K562 (cell line): Measurements from ENCODE around the gene KLK5. TPM values are rescaled to one million over a fixed set of nuclear protein-coding genes. Genes with fewer than 3 reads are reported as not detected.
A peak's percentile ranks its signal among the peaks of the same experiment; 100 is the strongest.

Experiments used
- ADNP ChIP-seq: fragments of 200-800 bp; sonication (Bioruptor generic); IDR thresholded peaks from 2 replicates; pipeline ENCODE4 v1.6.1; 2016; ENCODE audit warnings: missing genetic modification characterization, missing compliant biosample characterization
- CAMTA2 ChIP-seq: fragments of 250-450 bp; sonication (Bioruptor Pico); conservative IDR thresholded peaks from 2 replicates; pipeline ENCODE4 v1.5.1; 2022
- GATAD2A ChIP-seq: fragments of 450-650 bp; IDR thresholded peaks from 2 replicates; pipeline ENCODE4 v1.6.1; 2017
- HDAC2 ChIP-seq: fragments of 450-650 bp; IDR thresholded peaks from 2 replicates; pipeline ENCODE4 v1.6.1; 2016; ENCODE audit warnings: mild to moderate bottlenecking
- HEY1 ChIP-seq: fragments of 250-450 bp; sonication (Bioruptor Pico); IDR thresholded peaks from 2 replicates; pipeline ENCODE4 v1.5.0; 2020; ENCODE audit warnings: mild to moderate bottlenecking, moderate library complexity, borderline replicate concordance
- KDM1A ChIP-seq, 2 experiments: fragments of 450-650 bp; IDR thresholded peaks; 2 replicates each; pipeline ENCODE4 v1.6.1; 2016; ENCODE audit warnings: mild to moderate bottlenecking in 2 of 2
- NEUROD1 ChIP-seq: fragments of 150-350 bp; IDR thresholded peaks from 2 replicates; pipeline ENCODE4 v1.6.1; 2014; ENCODE audit warnings: borderline replicate concordance, low read length, low read depth; ENCODE audit not compliant: partially characterized antibody
- NR4A1 ChIP-seq, 2 experiments: fragments of 250-450 bp in 1 of 2; fragments of 450-650 bp in 1 of 2; sonication (Bioruptor Pico) in 1 of 2; IDR thresholded peaks; 2 replicates each; pipeline versions ENCODE4 v1.4.0 to v1.6.1; 2016 to 2020; ENCODE audit warnings: mild to moderate bottlenecking in 2 of 2, missing compliant biosample characterization in 1 of 2, missing genetic modification characterization in 1 of 2, moderate library complexity in 1 of 2
- PCBP2 ChIP-seq: fragments of 200-400 bp; formaldehyde crosslinking; IDR thresholded peaks from 2 replicates; pipeline ENCODE4 v1.6.1; 2018; ENCODE audit warnings: low read length, low read depth, mild to moderate bottlenecking, moderate library complexity; ENCODE audit not compliant: poor library complexity, severe bottlenecking
- RAD21 ChIP-seq, 2 experiments: fragments of 250-450 bp in 1 of 2; fragments of 450-650 bp in 1 of 2; sonication (Bioruptor Pico) in 1 of 2; formaldehyde crosslinking in 1 of 2; IDR thresholded peaks in 1 of 2; conservative IDR thresholded peaks in 1 of 2; 2 replicates each; pipeline versions ENCODE4 v1.4.0 to v1.8.0; 2020 to 2022; ENCODE audit warnings: mild to moderate bottlenecking in 2 of 2, moderate library complexity in 1 of 2
- RAD51 ChIP-seq: fragments of 450-650 bp; IDR thresholded peaks from 2 replicates; pipeline ENCODE4 v1.7.1; 2016; ENCODE audit warnings: low read depth, mild to moderate bottlenecking, borderline replicate concordance
- TAF9B ChIP-seq: fragments of 450-650 bp; IDR thresholded peaks from 2 replicates; pipeline ENCODE4 v1.6.1; 2018; ENCODE audit warnings: mild to moderate bottlenecking; ENCODE audit not compliant: partially characterized antibody
- ZBTB33 ChIP-seq: sonication (generic); formaldehyde crosslinking; IDR thresholded peaks from 2 replicates; pipeline ENCODE4 v1.8.1; 2023; ENCODE audit warnings: mild to moderate bottlenecking, missing genetic modification reagents
- ZNF143 ChIP-seq: sonication (generic); formaldehyde crosslinking; IDR thresholded peaks from 2 replicates; pipeline ENCODE4 v1.9.0; 2022; ENCODE audit warnings: mild to moderate bottlenecking, missing genetic modification reagents
- ZNF354B ChIP-seq: fragments of 250-450 bp; sonication (Bioruptor Pico); IDR thresholded peaks from 2 replicates; pipeline ENCODE4 v1.4.0; 2020
- ZNF395 ChIP-seq: fragments of 200-800 bp; sonication (Bioruptor generic); IDR thresholded peaks from 2 replicates; pipeline ENCODE4 v1.6.1; 2017; ENCODE audit warnings: missing genetic modification characterization, missing compliant biosample characterization
- ZNF764 ChIP-seq: fragments of 250-450 bp; sonication (Bioruptor Pico); IDR thresholded peaks from 2 replicates; pipeline ENCODE4 v1.4.0; 2020; ENCODE audit warnings: low read depth, mild to moderate bottlenecking, moderate library complexity
- ZZZ3 ChIP-seq: fragments of 450-650 bp; IDR thresholded peaks from 2 replicates; pipeline ENCODE4 v1.6.1; 2016; ENCODE audit warnings: antibody characterized with exemption, mild to moderate bottlenecking, moderate library complexity
- polyA plus RNA-seq, 8 experiments: library from polyadenylated mRNA; depleted of rRNA in 4 of 8; stranded (reverse) in 5 of 8; unstranded in 3 of 8; fragments of >200 nt; fragmentation: Nextera tagmentation in 2 of 8; fragmentation: Illumina TruSeq in 1 of 8; extraction: Ambion mirVana in 2 of 8; extraction: Trizol in 1 of 8; gene quantifications; 2 replicates each; pipeline versions ENCODE4 v1.2.1 to v1.2.3, GENCODE V29; 2011 to 2014; ENCODE audit warnings: inconsistent platforms in 1 of 8, missing spikeins in 1 of 8
- total RNA-seq, 7 experiments: library from RNA; depleted of rRNA in 6 of 7; stranded (reverse); fragments of >200 nt in 6 of 7; fragmentation: Illumina TruSeq in 2 of 7; extraction: Trizol in 2 of 7; gene quantifications; 2 replicates each; pipeline versions ENCODE4 v1.2.1 to v1.2.3, GENCODE V29; 2011 to 2021; ENCODE audit warnings: low replicate concordance in 1 of 7
- TF ChIP-seq, protein P1 (sequence below): IDR thresholded peaks from 2 replicates; pipeline ENCODE4 v1.6.1; 2016; ENCODE audit warnings: missing genetic modification characterization, missing compliant biosample characterization
- TF ChIP-seq, protein P2 (sequence below): fragments of 450-650 bp; IDR thresholded peaks from 2 replicates; pipeline ENCODE4 v1.6.1; 2016; ENCODE audit warnings: borderline replicate concordance

The KLK5 gene
- total and polyA plus RNA-seq, 9 of the 15 experiments (the other 6 are each of a cell fraction or from before 2014, with no cell fraction given), result not detected

GRCh38 chr19:50898018-50898417 is 54.8 kb downstream of the KLK5 start (continued):
- TF ChIP-seq ZNF354B (CRISPR knock-in tag) (no peak), NR4A1 (CRISPR knock-in tag; IDR thresholded peaks at IDR 0.05) (no peak), NR4A1 (tag; IDR thresholded peaks at IDR 0.05) (no peak), ZZZ3 (no peak), NEUROD1 (no peak), ADNP (tag) (peak; percentile 89), RAD51 (no peak), ZNF143 (CRISPR knock-in tag) (no peak), HDAC2 (0 out of 2 replicates have a peak, but pooled peaks have one; percentile 28), ZBTB33 (no peak), GATAD2A (no peak), ZNF395 (CRISPR knock-in tag) (no peak), ZNF764 (CRISPR knock-in tag) (no peak), TAF9B (no peak), PCBP2 (no peak), HEY1 (no peak), RAD21 (CRISPR knock-in tag; conservative IDR thresholded peaks at IDR 0.05 in 1 of 2, IDR thresholded peaks at IDR 0.05 in 1 of 2) (no peak), KDM1A (IDR thresholded peaks at IDR 0.05) (peak; percentile 57 to 60), CAMTA2 (no peak)
- TF ChIP-seq, protein P1, sequence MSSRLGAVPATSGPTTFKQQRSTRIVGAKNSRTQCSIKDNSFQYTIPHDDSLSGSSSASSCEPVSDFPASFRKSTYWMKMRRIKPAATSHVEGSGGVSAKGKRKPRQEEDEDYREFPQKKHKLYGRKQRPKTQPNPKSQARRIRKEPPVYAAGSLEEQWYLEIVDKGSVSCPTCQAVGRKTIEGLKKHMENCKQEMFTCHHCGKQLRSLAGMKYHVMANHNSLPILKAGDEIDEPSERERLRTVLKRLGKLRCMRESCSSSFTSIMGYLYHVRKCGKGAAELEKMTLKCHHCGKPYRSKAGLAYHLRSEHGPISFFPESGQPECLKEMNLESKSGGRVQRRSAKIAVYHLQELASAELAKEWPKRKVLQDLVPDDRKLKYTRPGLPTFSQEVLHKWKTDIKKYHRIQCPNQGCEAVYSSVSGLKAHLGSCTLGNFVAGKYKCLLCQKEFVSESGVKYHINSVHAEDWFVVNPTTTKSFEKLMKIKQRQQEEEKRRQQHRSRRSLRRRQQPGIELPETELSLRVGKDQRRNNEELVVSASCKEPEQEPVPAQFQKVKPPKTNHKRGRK (tag), result no peak
- TF ChIP-seq, protein P2, sequence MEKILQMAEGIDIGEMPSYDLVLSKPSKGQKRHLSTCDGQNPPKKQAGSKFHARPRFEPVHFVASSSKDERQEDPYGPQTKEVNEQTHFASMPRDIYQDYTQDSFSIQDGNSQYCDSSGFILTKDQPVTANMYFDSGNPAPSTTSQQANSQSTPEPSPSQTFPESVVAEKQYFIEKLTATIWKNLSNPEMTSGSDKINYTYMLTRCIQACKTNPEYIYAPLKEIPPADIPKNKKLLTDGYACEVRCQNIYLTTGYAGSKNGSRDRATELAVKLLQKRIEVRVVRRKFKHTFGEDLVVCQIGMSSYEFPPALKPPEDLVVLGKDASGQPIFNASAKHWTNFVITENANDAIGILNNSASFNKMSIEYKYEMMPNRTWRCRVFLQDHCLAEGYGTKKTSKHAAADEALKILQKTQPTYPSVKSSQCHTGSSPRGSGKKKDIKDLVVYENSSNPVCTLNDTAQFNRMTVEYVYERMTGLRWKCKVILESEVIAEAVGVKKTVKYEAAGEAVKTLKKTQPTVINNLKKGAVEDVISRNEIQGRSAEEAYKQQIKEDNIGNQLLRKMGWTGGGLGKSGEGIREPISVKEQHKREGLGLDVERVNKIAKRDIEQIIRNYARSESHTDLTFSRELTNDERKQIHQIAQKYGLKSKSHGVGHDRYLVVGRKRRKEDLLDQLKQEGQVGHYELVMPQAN, result no peak
